NCI-H82 treated with DMSO at 0.1 percent for 48 hours (cell line): ENCODE results near the gene ZXDC.

Experiments used
- DNase-seq: peaks from one replicate; lab custom pipeline; 2025; ENCODE audit not compliant: unreplicated experiment; lab: John Stamatoyannopoulos, UW

The ZXDC gene

GRCh38 chr3:126418661-126419131, 57.0 kb downstream of the ZXDC start:
- DNase-seq = no peak

- no peak for DNase-seq
Measured at GRCh38 chr3:126417981-126418530, 57.6 kb downstream of the ZXDC start.

- no peak for DNase-seq
Measured at GRCh38 chr3:126417515-126417914, 58.2 kb downstream of the ZXDC start.

- no peak for DNase-seq
Measured at GRCh38 chr3:126416943-126417342, 58.7 kb downstream of the ZXDC start.

- DNase-seq = no peak
Measured at GRCh38 chr3:126415661-126416591, 59.8 kb downstream of the ZXDC start.

- DNase-seq = no peak
Measured at GRCh38 chr3:126414961-126415660, 60.6 kb downstream of the ZXDC start.

- DNase-seq = no peak
Measured at GRCh38 chr3:126414406-126414805, 61.3 kb downstream of the ZXDC start.

- DNase-seq = no peak
Measured at GRCh38 chr3:126413693-126414080, 62.0 kb downstream of the ZXDC start.

- DNase-seq = no peak
Measured at GRCh38 chr3:126412841-126413692, 62.6 kb downstream of the ZXDC start.

GRCh38 chr3:126408099-126408498, 67.6 kb downstream of the ZXDC start:
- no peak for DNase-seq

- DNase-seq = no peak
Measured at GRCh38 chr3:126407412-126408044, 68.2 kb downstream of the ZXDC start.

- no peak for DNase-seq
Measured at GRCh38 chr3:126406389-126407296, 69.0 kb downstream of the ZXDC start.

GRCh38 chr3:126402666-126403302, 72.9 kb downstream of the ZXDC start:
- no peak for DNase-seq

GRCh38 chr3:126402178-126402577, 73.5 kb downstream of the ZXDC start:
- DNase-seq = no peak

- DNase-seq = no peak
Measured at GRCh38 chr3:126401611-126402160, 74.0 kb downstream of the ZXDC start.

- DNase-seq = no peak
Measured at GRCh38 chr3:126399756-126400155, 75.9 kb downstream of the ZXDC start.

GRCh38 chr3:126399351-126399735, 76.3 kb downstream of the ZXDC start:
- DNase-seq = no peak
